IPS-NIHi7 (cell line): ENCODE data around the gene ESR2.
"Not testable (repeated sequence)": the region's sequence is repeated elsewhere in the genome, so short reads cannot be mapped to it uniquely, and the experiment has no call there.

ENCODE experiments used
- DNase-seq: peaks from one replicate; pipeline ENCODE4 v3.0.0; 2012; ENCODE audit warnings: mixed read lengths; ENCODE audit errors: extremely low spot score

The ESR2 gene

GRCh38 chr14:64089920-64090319 is 204.3 kb downstream of the ESR2 start:
- peak; percentile 79 for DNase-seq

DNA sequence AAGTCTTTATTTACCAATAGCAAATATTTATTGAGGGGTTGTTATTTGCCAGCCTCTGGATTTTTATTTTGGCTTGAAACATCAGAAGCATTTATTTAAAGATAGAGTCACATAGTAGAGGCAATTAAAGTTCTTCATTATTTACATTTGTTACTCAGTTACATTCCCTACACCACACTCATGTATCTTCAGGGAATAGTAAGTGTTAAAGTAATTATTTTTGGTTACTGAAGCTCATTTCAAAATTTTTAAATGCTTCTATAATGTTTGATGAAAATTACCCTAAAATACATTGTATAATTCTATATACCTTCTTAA is 205.6 kb downstream of the ESR2 start:
- no peak for DNase-seq

- no peak for DNase-seq
Observed at GRCh38 chr14:64082837-64083236, 211.3 kb downstream of the ESR2 start.

DNA sequence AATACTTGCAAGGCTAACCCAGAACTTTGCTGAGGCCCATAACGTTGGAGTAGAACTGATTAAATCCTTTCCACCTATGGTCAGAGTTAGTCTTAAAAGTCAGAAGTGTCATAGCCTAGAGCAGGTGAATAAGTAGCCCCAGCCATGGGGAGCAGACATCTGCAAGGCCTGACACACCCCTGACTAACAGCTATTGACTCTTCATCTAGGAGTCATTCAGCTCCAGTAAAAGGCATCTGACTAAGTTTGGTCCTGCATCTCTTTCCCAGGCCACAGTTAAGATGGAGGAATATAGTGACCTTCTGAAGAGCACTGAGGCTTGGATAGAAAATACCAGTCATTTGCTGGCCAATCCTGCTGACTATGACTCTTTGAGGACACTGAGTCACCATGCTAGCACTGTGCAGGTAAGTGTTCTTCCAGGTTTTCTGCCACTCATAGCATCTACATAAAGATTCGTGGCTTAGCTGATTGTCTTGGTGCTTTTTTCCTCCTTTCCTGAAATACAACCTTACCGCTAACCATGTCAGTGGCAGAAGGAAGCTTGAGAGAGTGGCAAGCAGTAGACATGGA is 212.9 kb downstream of the ESR2 start:
- DNase-seq = no peak

GRCh38 chr14:64080452-64080851 is 213.7 kb downstream of the ESR2 start:
- no peak for DNase-seq

DNA sequence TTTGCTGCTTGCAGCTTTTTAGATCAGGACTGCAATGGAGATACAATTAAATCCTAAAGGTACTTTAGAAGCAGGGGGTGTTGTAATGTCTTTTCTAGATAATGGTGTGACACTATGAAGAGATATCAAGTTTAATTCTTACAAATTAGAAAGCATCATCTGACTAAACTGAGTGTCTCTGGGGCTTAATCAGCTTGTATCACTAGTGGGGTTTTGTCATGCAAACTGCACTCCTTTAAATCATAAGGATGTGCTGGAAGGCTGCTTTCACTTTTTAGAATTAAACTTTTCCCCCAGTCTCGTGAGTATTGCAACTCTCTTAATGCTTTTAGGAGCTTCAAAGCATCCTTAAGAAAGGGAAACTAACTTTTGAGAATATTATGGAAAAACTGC is 218.6 kb downstream of the ESR2 start:
- DNase-seq = no peak

DNA sequence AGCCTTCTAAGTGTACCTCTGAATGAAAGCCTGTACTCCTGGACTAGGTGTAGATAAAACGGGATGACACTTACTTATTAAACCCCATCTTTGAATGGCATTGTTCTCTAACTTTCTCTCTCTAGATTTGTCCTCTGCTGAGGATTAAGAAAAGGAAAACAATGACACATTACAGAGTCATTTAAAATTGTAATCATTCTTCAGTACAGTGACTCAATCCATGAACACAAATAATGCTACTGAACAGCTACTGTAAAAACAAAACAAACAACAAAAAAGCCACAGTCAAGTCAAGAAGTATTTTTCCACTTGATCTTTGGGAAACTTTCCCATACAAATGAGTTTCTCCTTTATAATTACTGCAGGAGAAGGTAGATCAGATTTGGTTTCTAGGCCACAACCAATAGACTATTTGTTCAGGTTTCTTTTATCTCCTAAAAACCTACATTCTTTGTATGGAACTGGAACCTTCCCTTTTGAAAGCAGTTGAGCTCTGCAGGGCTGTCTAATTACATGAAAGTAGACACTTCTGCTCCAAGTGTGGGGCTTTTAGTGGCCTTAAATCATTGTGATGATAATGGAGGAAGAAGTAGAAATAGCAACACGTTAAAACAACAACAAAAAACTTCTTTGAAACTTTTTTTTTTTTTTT is 219.1 kb downstream of the ESR2 start:
- no peak for DNase-seq

DNA sequence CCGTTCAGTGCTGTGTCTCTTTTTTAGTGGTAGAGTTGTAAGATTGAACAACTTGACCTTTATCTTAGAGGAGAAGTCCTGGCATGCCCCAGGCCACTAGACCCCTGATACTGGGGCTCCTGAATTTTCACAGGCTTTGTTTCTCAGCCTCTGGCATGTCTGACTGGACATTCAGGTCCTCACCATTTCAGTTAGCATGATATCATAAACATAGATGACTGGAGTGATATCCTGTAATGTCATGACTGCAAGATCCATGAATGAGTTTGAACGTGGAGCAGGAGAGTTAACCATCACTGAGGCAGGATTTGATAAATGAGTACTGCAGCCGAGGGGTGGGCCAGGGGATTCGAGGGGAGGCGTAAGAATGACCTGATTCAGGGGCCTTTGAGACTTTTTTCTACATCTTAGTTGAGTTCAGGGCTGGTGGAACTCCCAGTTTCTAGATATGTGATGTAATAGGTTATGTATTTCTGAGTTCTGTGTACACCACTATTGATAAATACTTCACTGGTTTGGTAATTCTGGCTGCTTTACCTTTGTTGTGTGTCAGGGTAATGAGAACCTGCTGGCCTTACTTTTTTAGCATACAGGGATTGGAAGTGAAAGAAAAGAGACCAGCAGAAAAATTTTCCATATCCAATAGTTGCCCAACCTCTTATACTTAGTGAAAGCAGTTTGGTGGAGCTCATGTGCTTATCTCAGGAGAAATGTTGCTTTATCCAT is 224.4 kb downstream of the ESR2 start:
- no peak for DNase-seq

DNA sequence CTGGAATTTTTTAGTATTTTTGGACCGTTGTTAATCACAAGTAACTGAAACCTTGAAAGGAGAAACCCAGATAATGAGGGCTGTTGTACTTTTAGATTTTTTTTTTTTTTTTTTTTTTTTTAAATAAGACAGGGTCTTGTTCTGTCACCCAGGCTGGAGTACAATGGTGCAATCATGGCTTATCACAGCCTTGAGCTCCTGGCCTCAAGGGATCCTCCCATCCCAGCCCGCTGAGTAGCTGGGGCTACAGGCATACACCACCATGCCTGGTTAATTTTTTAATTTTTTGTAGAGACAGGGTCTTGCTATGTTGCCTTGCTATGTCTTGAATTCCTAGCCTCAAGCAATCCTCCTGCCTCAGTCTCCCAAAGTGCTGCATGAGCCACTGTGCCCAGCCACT is 229.7 kb downstream of the ESR2 start:
- DNase-seq = no peak

GRCh38 chr14:64062381-64063115 is 231.6 kb downstream of the ESR2 start:
- DNase-seq = no peak

GRCh38 chr14:64061706-64062105 is 232.5 kb downstream of the ESR2 start:
- no peak for DNase-seq

GRCh38 chr14:64061115-64061514 is 233.1 kb downstream of the ESR2 start:
- DNase-seq = no peak

GRCh38 chr14:64060648-64061096 is 233.5 kb downstream of the ESR2 start:
- peak; percentile 86 for DNase-seq

DNA sequence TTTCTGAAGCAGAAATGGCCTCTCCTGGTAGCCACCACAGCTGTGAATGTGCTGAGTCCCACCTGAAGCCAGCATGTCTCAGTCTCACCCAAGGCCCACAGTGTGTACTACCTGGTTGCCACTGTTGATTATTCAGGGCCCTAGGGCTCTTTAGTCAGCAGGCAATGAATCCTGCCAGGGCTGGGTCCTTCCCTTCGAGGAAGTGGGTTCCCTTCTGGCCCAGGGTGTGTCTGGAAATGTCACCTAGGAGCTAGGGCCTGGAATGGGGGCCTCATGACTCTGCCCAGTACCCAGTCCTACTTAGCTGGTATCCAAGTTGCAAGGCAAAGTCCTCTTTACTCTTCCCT is 234.0 kb downstream of the ESR2 start:
- no peak for DNase-seq

- DNase-seq = no peak
Observed at GRCh38 chr14:64059454-64060198, 234.5 kb downstream of the ESR2 start.

- DNase-seq = no peak
Observed at GRCh38 chr14:64053694-64054669, 240.2 kb downstream of the ESR2 start.

- no peak for DNase-seq
Observed at GRCh38 chr14:64049616-64050381, 244.4 kb downstream of the ESR2 start.

GRCh38 chr14:64045091-64045490 is 249.1 kb downstream of the ESR2 start:
- DNase-seq = no peak

DNA sequence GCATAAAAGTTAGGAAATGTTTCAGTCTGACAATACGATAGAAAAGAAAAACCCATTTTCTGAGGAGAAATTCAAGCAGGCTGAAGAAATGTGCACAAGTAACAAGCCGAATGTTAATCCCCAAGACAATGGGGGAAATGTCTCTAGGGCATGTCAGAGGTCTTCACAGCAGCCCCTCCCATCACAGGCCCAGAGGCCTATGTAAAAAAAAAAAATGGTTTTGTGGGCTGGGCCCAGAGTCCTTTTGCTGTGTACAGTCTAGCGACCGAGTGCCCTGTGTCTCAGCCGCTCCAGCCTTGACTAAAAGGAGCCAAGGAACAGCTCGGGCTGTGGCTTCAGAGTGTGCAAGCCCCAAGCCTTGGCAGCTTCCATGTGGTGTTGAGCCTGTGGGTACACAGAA is 250.9 kb downstream of the ESR2 start:
- DNase-seq = not testable (repeated sequence)

GRCh38 chr14:64040044-64040443 is 254.1 kb downstream of the ESR2 start:
- DNase-seq = no peak
